Bronchus fibroblast of lung (primary cell): Measurements from ENCODE around the gene SF3B2. TPM values are rescaled to one million over a fixed set of nuclear protein-coding genes. Genes with fewer than 3 reads are reported as not detected.

Experiments used
- total RNA-seq: library from RNA; depleted of rRNA; stranded (reverse); fragments of >200 nt; gene quantifications from 2 replicates; pipeline ENCODE4 v1.2.3, GENCODE V29; 2015

Gene SF3B2
- 186 and 221 TPM in 2 replicates for total RNA-seq

GRCh38 chr11:66051766-66052663, at the start of gene SF3B2:
Gene SF3B2 (plus strand): TSS chr11:66052364. CDS start chr11:66052385, 21 bp downstream.

GRCh38 chr11:66011785-66012303, 40.3 kb upstream of the SF3B2 start, which contains the start of gene CST6:
Gene CST6 (plus strand): TSS chr11:66012008. CDS start chr11:66012045, 37 bp downstream.

GRCh38 chr11:66026017-66026529, 26.1 kb upstream of the SF3B2 start, which contains the start of gene CATSPER1:
Gene CATSPER1 (minus strand): TSS chr11:66026479. CDS start chr11:66026379, 100 bp downstream.

GRCh38 chr11:66048547-66049323, 3.4 kb upstream of the SF3B2 start, which contains the start of gene GAL3ST3:
Gene GAL3ST3 (minus strand): TSS chr11:66049161. CDS start chr11:66045415, 3,746 bp downstream.

GRCh38 chr11:66069715-66070603, 17.8 kb downstream of the SF3B2 start, which contains the start of gene PACS1:
Gene PACS1 (plus strand): TSS chr11:66070272. CDS start chr11:66070487, 215 bp downstream.

Other genes with a start within 250 kb of the SF3B2 start
- gene SNX32, start 218.4 kb upstream of the SF3B2 start, total RNA-seq, result 0.15 and 0.67 TPM in 2 replicates
- 2,022 and 2,183 TPM in 2 replicates for gene CFL1, start 194.2 kb upstream of the SF3B2 start, total RNA-seq
- gene MUS81, start 191.9 kb upstream of the SF3B2 start, total RNA-seq, result 44.6 and 47.2 TPM in 2 replicates
- 86.2 and 96.8 TPM in 2 replicates for gene EFEMP2, start 179.6 kb upstream of the SF3B2 start, total RNA-seq
- 0.15 and 0.34 TPM in 2 replicates for gene CTSW, start 172.5 kb upstream of the SF3B2 start, total RNA-seq
- 228 and 231 TPM in 2 replicates for gene FIBP, start 163.9 kb upstream of the SF3B2 start, total RNA-seq
- gene CCDC85B, start 161.7 kb upstream of the SF3B2 start, total RNA-seq, result 222 and 228 TPM in 2 replicates
- gene FOSL1, start 152.0 kb upstream of the SF3B2 start, total RNA-seq, result 108 and 111 TPM in 2 replicates
- 25.4 and 28.5 TPM in 2 replicates for gene C11orf68, start 133.3 kb upstream of the SF3B2 start, total RNA-seq
- 419 and 440 TPM in 2 replicates for gene DRAP1, start 132.9 kb upstream of the SF3B2 start, total RNA-seq
- under 0.01 TPM in 1 of 2 replicates, not detected in the other for gene TSGA10IP, start 106.9 kb upstream of the SF3B2 start, total RNA-seq
- 46.7 and 47.3 TPM in 2 replicates for gene SART1, start 90.6 kb upstream of the SF3B2 start, total RNA-seq
- gene EIF1AD, start 50.2 kb upstream of the SF3B2 start, total RNA-seq, result 26.9 and 35.5 TPM in 2 replicates
- gene BANF1, start 49.9 kb upstream of the SF3B2 start, total RNA-seq, result 119 and 126 TPM in 2 replicates
- 0.84 and 1.0 TPM in 2 replicates for gene CST6, start 40.4 kb upstream of the SF3B2 start, total RNA-seq
- 0.30 TPM in 1 of 2 replicates, not detected in the other for gene CATSPER1, start 25.9 kb upstream of the SF3B2 start, total RNA-seq
- gene GAL3ST3, start 3.2 kb upstream of the SF3B2 start, total RNA-seq, result 0.59 and 1.2 TPM in 2 replicates
- 12.0 and 15.3 TPM in 2 replicates for gene PACS1, start 17.9 kb downstream of the SF3B2 start, total RNA-seq
- gene KLC2, start 205.3 kb downstream of the SF3B2 start, total RNA-seq, result 16.8 and 18.1 TPM in 2 replicates
- gene RAB1B, start 216.3 kb downstream of the SF3B2 start, total RNA-seq, result 148 and 150 TPM in 2 replicates
- gene CNIH2, start 225.8 kb downstream of the SF3B2 start, total RNA-seq, result 0.17 and 0.89 TPM in 2 replicates
- gene YIF1A, start 236.8 kb downstream of the SF3B2 start, total RNA-seq, result 267 and 292 TPM in 2 replicates
- 0.17 and 0.30 TPM in 2 replicates for gene TMEM151A, start 239.5 kb downstream of the SF3B2 start, total RNA-seq